AG20443 (cell line): ENCODE measurements around the gene NANS.
A peak's percentile ranks its signal among the peaks of the same experiment; 100 is the strongest.
"Not testable (repeated sequence)": the region's sequence is repeated elsewhere in the genome, so short reads cannot be mapped to it uniquely, and the experiment has no call there.

Experiments
- DNase-seq: peaks from one replicate; pipeline ENCODE4 v3.0.0; 2012; ENCODE audit warnings: low spot score, mixed read lengths

NANS gene

DNA sequence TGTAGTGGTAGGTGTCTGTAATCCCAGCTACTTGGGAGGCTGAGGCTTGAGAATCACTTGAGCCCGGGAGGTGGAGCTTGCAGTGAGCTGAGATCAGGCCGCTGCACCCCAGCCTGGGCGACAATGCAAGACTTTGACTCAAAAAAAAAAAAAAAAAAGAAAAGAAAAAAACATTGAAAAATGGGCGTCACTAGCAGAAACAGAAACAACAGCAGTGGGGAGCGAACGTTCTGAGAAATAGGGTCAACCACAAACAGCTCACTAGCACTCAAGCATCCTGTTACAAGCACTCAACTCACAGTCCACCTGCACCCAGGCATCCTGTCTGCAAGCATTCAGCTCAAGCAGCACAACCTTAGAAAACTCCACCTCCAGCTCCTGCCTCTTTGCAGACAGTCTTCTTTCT lies 45.3 kb downstream of the NANS start:
- DNase-seq = no peak

- DNase-seq = no peak
Observed at GRCh38 chr9:98104445-98104881, 47.9 kb downstream of the NANS start.

DNA sequence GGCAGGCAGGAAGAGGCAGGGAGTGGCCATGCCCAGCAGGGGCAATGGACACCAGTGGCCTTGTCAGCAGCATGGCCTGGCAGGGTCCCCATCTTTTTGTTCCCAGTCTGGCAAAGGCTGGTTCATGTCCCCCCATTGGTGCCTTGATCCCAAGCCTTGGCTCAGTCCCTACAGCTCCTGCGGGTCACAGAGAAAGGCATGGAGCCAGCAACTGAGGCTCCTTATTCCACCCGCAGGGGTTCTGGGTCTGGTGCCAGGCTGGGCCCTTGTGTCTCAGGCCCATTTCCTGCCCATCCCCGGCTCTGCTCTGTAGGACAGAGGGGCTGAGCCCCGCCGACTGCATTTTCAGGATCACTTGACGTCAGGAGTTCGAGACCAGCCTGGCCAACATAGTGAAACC lies 48.5 kb downstream of the NANS start:
- DNase-seq = no peak

- DNase-seq = no peak
Observed at GRCh38 chr9:98107926-98108325, 51.4 kb downstream of the NANS start.

- DNase-seq = no peak
Observed at GRCh38 chr9:98108531-98109031, 52.0 kb downstream of the NANS start.

- DNase-seq = no peak
Observed at GRCh38 chr9:98109052-98109451, 52.5 kb downstream of the NANS start.

DNA sequence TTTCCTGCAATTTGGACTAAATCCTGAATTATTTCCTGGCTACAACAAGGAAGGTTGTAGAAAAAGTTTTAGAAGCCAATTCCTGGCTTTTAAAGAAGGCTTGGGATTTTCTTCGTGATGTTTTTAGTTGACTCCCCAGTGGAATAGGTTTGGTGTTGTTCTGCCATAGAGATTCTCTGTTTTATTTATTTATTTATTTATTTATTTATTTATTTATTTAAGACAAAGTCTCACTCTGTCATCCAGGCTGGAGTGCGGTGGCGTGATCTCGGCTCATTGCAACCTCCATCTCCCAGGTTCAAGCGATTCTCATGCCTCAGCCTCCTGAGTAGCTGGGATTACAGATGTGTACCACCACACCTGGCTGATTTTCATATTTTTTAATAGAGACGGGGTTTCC lies 60.6 kb downstream of the NANS start:
- DNase-seq = not testable (repeated sequence)

DNA sequence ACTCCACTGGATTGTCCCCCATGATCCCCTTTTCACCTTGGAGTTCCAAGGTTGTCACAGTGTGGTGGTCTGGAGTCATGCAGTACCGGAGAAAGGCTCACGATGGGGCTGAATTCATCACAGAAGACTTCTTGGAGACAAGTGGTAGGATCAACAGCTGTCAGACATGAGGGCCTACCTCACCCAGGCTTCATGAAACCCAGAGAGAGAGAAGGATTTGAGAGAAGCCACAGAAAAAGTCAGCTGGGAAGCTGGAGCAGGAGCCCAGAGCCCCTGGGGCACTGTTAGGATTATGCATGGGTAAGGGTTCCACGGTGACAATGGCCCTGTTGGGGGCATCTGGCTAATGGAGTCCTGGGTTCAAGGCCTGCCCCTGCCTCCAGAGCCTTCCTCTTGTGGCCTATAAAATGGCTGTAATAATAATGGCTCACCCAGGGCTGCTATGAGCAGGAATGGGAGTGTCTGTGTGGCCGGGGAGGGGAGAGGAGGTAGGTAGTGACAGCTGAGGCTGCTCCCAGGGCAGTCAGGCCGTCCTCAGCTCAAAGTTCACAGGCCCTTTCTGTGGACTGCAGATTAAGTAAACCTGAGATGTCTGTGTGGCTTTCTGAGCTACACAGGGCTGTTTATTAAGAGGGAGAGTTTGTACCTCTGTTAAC lies 61.6 kb downstream of the NANS start:
- DNase-seq = no peak

DNA sequence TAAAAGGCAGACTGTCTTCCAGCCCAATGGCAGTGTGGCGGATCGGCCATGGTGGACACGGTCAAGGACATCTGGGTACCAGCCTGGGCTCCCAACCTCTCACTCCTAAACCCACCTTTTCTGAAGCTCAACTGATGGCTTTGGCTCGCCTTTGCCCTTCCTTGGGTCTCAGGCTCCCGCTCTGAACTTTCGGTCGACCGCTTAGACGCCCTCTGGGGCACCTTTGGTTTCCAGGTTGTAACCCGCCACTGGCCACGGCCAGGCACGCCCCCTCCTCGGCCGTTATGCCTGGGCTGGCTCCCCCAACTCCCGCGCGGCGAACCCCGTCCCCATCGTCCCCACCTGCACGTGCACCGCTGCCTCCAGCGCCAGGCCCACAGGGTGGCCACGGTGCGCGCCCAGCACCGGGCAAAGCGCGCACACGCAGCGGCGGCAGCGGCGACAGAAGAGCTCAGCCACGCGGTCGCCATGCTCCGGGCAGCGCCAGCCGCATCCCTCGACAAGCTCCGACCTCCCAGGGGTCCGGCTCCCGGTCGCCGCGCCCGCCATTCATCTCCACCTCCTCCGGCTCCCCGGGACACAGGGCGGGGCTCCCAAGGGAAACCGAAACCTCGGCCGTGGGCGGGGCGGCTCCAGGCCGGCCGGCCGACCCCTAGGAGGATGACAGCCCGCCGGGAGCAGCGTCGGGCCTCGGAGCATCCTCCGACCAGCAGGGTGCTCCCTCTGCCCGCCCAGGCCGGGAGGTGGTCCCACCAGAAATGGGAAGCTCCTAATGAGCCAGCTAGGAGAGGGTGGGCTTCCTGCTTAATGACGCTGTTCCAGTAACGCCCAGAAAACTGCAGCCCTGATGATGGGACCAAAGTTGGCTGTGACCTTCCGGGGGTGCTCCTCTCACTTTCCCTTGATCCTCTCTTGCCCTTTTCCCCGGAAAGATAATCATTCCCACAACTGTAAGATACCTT lies 62.4 kb downstream of the NANS start, which contains the start of gene TRIM14:
TSS of gene TRIM14 (minus strand) at position 583 of the 962 bp plus-strand sequence. CDS start at position 549, 34 bp downstream.
- DNase-seq = peak; percentile 84

DNA sequence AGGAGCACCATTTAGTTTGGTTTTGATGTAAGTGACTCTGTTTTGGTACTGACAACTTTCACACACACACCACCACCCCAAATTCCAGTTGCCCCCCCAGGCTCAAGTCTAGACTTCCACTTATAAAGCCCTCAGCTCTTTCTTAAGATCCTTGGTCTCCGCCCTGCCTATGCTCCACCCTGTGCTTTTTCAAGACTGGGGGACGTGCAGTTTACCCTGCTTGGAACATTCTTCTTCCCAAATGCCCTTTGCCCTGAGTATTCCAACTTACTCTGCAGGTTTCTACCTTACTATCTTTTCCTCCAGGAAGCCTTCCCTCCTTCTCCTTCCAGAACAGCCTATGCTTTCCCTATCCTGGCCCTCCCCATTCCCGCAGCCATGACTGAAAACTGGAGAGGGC lies 63.9 kb downstream of the NANS start:
- no peak for DNase-seq

DNA sequence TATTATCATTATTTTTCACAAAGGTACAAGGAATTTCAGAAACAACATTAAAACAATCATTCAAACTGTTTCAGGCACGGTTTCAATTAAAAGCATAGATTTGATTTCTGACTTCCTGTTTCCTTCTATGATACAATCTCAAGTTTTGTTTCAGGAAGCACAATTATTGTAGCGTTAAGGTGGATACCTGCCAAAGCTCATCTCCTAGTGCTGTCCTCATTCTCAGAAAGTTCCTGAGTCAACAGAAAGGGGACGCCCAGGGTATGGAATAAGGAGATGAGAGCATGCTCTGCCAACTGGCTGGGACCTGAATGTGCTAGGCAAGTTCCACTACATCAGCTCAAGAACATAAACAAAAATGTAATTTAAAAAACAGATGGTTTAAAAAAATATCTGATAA lies 64.5 kb downstream of the NANS start:
- no peak for DNase-seq

GRCh38 chr9:98124091-98124490 lies 67.6 kb downstream of the NANS start:
- DNase-seq = not testable (repeated sequence)

DNA sequence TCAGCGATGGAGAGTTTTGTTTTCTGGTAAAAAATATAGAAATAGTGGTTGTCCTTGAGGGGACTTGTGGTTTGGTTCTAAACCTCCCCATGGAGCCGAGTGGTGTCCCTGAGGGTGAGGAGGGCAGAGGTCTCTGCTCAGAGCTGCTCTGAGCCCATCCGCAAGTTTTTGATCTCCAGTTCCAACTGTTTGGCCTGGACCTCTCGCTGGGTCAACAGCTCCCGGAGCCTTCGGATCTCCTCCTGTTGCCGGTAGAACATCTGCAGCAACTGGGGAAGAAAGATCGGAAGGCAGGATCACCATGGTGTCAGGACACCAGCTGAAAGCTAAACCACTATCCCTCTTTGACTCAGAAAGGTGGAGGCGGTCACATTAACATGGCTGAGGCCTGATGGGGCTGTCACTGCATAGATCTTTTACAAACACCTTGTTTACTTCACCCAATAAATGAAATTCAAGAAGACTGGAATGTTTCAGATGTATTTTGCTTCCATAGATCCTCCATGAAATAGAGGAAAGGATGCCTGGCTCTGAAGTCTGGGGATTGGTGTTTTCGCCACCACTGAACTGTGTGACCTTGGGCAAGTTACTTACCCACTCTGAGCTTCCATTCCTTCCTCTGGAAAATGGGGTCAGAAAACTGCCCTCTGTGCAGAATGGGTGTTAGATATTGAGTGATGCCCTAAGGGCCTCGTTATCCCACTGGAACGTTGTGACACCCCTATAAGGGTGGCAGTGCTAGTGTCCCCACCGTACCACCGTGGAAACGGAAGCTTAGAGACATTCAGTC lies 68.3 kb downstream of the NANS start:
- DNase-seq = no peak

- DNase-seq = no peak
Observed at GRCh38 chr9:98127226-98127625, 70.7 kb downstream of the NANS start.

DNA sequence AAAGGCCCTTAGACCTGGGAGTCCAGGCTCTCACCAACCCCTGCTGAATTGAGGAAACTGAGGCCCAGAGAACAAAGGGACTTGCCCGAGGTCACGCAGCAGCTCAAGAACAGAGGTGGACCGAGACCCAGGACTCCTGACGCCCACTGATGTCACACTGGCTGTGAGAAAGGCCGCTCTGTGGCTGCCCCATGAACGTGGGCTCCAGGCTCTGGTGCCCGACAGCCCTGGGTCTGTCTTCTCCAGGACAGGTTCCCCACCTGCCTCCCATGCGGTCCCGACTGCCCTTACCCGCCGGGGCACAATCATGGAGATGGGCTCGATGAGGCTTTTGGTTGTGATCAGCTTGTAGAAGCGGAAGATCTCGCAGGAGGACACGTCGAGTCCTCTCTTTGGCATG lies 71.8 kb downstream of the NANS start:
- DNase-seq = no peak

- no peak for DNase-seq
Observed at GRCh38 chr9:98129451-98129881, 72.9 kb downstream of the NANS start.

GRCh38 chr9:98130060-98130459 lies 73.5 kb downstream of the NANS start:
- not testable (repeated sequence) for DNase-seq

- no peak for DNase-seq
Observed at GRCh38 chr9:98130576-98131228, 74.2 kb downstream of the NANS start.

DNA sequence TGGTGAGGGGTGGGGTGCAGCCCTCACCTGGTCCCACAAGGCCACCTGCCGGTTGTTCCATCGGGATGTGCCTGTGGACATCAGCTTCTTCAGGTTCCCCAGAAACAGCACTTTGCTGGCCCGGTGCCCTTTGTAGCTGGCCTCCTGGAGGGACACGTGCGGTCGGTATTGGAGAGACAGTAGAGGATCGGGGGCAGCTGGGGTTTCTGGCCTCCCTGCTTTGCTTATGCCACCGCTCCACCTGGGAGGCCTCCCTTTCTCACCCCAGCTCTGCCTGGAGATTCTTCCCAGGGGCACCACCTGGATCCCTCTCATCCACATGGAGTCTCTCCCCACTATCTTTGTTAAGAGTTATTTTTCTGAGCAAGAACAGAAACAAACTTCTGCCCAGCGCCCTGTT lies 75.6 kb downstream of the NANS start:
- no peak for DNase-seq
